CD8-positive, alpha-beta memory T cell (primary cell): ENCODE measurements around the gene PALLD. TPM values are rescaled to one million over a fixed set of nuclear protein-coding genes. Genes with fewer than 3 reads are reported as not detected.

Source experiments
- CTCF ChIA-PET: fragments of 350-600 bp; sonication (Branson Sonifier 250); formaldehyde crosslinking; loops from one replicate; lab custom pipeline; 2021; ENCODE audit warnings: antibody characterized with exemption; lab: Charles Lee
- POLR2A ChIA-PET: fragments of 350-600 bp; sonication (Branson Sonifier 250); formaldehyde crosslinking; loops from one replicate; lab custom pipeline; 2021; ENCODE audit warnings: antibody characterized with exemption; lab: Charles Lee
- DNase-seq, 5 donors: peaks; one replicate each; pipeline versions ENCODE4 v3.0.0 to v3.0.0-alpha.2; 2020 to 2022; ENCODE audit warnings: mixed read lengths in 1 of 5
- H3K27ac ChIP-seq: one replicate; pipeline ENCODE4 v1.7.0; 2013; ENCODE audit warnings: low read depth, mild to moderate bottlenecking, low read length, moderate library complexity
- H3K27me3 ChIP-seq: 2 replicates; pipeline ENCODE4 v1.7.0; 2013; ENCODE audit warnings: low read length, mild to moderate bottlenecking; ENCODE audit not compliant: insufficient read depth, poor library complexity, severe bottlenecking
- H3K36me3 ChIP-seq: 2 replicates; pipeline ENCODE4 v1.7.0; 2013; ENCODE audit warnings: mild to moderate bottlenecking, low read length, moderate library complexity; ENCODE audit not compliant: insufficient read depth
- H3K4me1 ChIP-seq: 2 replicates; pipeline ENCODE4 v1.7.0; 2013; ENCODE audit warnings: mild to moderate bottlenecking, low read length, moderate library complexity; ENCODE audit not compliant: insufficient read depth
- H3K4me3 ChIP-seq: 2 replicates; pipeline ENCODE4 v1.7.0; 2013; ENCODE audit warnings: mild to moderate bottlenecking, low read length
- H3K9me3 ChIP-seq: 2 replicates; pipeline ENCODE4 v1.7.0; 2013; ENCODE audit warnings: mild to moderate bottlenecking, low read length
- H3K27ac Mint-ChIP-seq, 8 donors: one replicate each; pipeline ENCODE4 v1.8.0; 2020 to 2021; ENCODE audit warnings: mixed read lengths in 8 of 8, mild to moderate bottlenecking in 6 of 8, inconsistent platforms in 3 of 8, moderate library complexity in 3 of 8
- H3K27me3 Mint-ChIP-seq, 2 donors: one replicate each; pipeline ENCODE4 v1.8.0; 2020 to 2021; ENCODE audit warnings: mixed read lengths in 2 of 2, mild to moderate bottlenecking in 1 of 2, moderate library complexity in 1 of 2
- H3K36me3 Mint-ChIP-seq, 3 donors: one replicate each; pipeline ENCODE4 v1.8.0; 2020 to 2021; ENCODE audit warnings: mixed read lengths in 3 of 3, inconsistent platforms in 1 of 3, mild to moderate bottlenecking in 1 of 3
- H3K4me1 Mint-ChIP-seq, 3 donors: one replicate each; pipeline ENCODE4 v1.8.0; 2020 to 2021; ENCODE audit warnings: mixed read lengths in 3 of 3, inconsistent platforms in 1 of 3, mild to moderate bottlenecking in 1 of 3
- H3K4me3 Mint-ChIP-seq, 7 donors: one replicate each; pipeline ENCODE4 v1.8.0; 2020 to 2021; ENCODE audit warnings: mixed read lengths in 7 of 7, mild to moderate bottlenecking in 6 of 7, moderate library complexity in 4 of 7, inconsistent platforms in 2 of 7
- H3K9me3 Mint-ChIP-seq, 5 donors: one replicate each; pipeline ENCODE4 v1.8.0; 2020 to 2022; ENCODE audit warnings: mixed read lengths in 5 of 5, mild to moderate bottlenecking in 3 of 5, moderate library complexity in 2 of 5, inconsistent platforms in 1 of 5
- polyA plus RNA-seq: library from polyadenylated mRNA; unstranded; fragments of 300-500 nt; fragmentation: Illumina TruSeq; gene quantifications from one replicate; pipeline ENCODE4 v1.2.3, GENCODE V29; 2021
- total RNA-seq, 2 experiments: library from RNA; stranded (reverse); gene quantifications; one replicate each; pipeline ENCODE4 v1.2.3, GENCODE V29; 2021

PALLD gene
- total and polyA plus RNA-seq, 3 experiments from 2014 or later: 0.35 to 0.97 (median 0.47) TPM

- Mint-ChIP-seq H3K27ac (no peak overlapping the region), H3K27me3 (peaks cover 4 to 20% of the 10 kb centered on the region in 2 donors), H3K4me3 (no peak overlapping the region), H3K36me3 (no peaks in the 10 kb centered on the region), H3K9me3 (peaks cover 0 to 2% (median 0%) of the 10 kb centered on the region in 5 donors), H3K4me1 (peaks cover 1 to 9% (median 6%) of the 10 kb centered on the region in 3 donors)
- H3K9me3 ChIP-seq: no peaks in the 10 kb centered on the region
- H3K4me1 ChIP-seq: no peaks in the 10 kb centered on the region
- H3K36me3 ChIP-seq: no peaks in the 10 kb centered on the region
- no peaks in the 10 kb centered on the region for H3K27me3 ChIP-seq
- CTCF ChIA-PET: no interaction called here
- POLR2A ChIA-PET: no interaction called here
- H3K27ac ChIP-seq: no peak overlapping the region
- DNase-seq: no peak
- no peak overlapping the region for H3K4me3 ChIP-seq
Measured at GRCh38 chr4:168654104-168654847, 157.4 kb downstream of the PALLD start.

GRCh38 chr4:168654848-168655174, 158.0 kb downstream of the PALLD start:
- H3K36me3 Mint-ChIP-seq: no peaks in the 10 kb centered on the region
- H3K27ac ChIP-seq: no peak overlapping the region
- no peak overlapping the region for H3K4me3 ChIP-seq
- no peaks in the 10 kb centered on the region for H3K4me1 ChIP-seq
- ChIA-PET POLR2A (no interaction called here), CTCF (no interaction called here)
- peaks cover 4 to 16% of the 10 kb centered on the region in 2 donors for H3K27me3 Mint-ChIP-seq
- H3K36me3 ChIP-seq: no peaks in the 10 kb centered on the region
- no peaks in the 10 kb centered on the region for H3K27me3 ChIP-seq
- H3K4me3 Mint-ChIP-seq: no peak overlapping the region
- no peak for DNase-seq
- no peaks in the 10 kb centered on the region for H3K9me3 ChIP-seq
- peaks cover 0 to 2% (median 0%) of the 10 kb centered on the region in 5 donors for H3K9me3 Mint-ChIP-seq
- peaks cover 1 to 9% (median 6%) of the 10 kb centered on the region in 3 donors for H3K4me1 Mint-ChIP-seq
- H3K27ac Mint-ChIP-seq: no peak overlapping the region

- DNase-seq: no peak
- Mint-ChIP-seq H3K4me1 (peaks cover 1 to 9% (median 6%) of the 10 kb centered on the region in 3 donors), H3K4me3 (no peak overlapping the region), H3K27me3 (peaks cover 4 to 16% of the 10 kb centered on the region in 2 donors), H3K9me3 (peaks cover 0 to 2% (median 0%) of the 10 kb centered on the region in 5 donors), H3K36me3 (no peaks in the 10 kb centered on the region), H3K27ac (no peak overlapping the region)
- H3K4me3 ChIP-seq: no peak overlapping the region
- no peaks in the 10 kb centered on the region for H3K27me3 ChIP-seq
- CTCF ChIA-PET: no interaction called here
- H3K4me1 ChIP-seq: no peaks in the 10 kb centered on the region
- H3K36me3 ChIP-seq: no peaks in the 10 kb centered on the region
- no peaks in the 10 kb centered on the region for H3K9me3 ChIP-seq
- POLR2A ChIA-PET: no interaction called here
- H3K27ac ChIP-seq: no peak overlapping the region
Measured at GRCh38 chr4:168655182-168655581, 158.3 kb downstream of the PALLD start.

- Histone ChIP-seq H3K4me1 (no peaks in the 10 kb centered on the region), H3K4me3 (no peak overlapping the region), H3K27ac (no peak overlapping the region), H3K27me3 (no peaks in the 10 kb centered on the region), H3K36me3 (no peaks in the 10 kb centered on the region), H3K9me3 (no peaks in the 10 kb centered on the region)
- CTCF ChIA-PET: no interaction called here
- no peaks in the 10 kb centered on the region for H3K36me3 Mint-ChIP-seq
- no peak overlapping the region for H3K4me3 Mint-ChIP-seq
- peaks cover 1 to 9% (median 6%) of the 10 kb centered on the region in 3 donors for H3K4me1 Mint-ChIP-seq
- POLR2A ChIA-PET: no interaction called here
- peaks cover 0 to 2% (median 0%) of the 10 kb centered on the region in 5 donors for H3K9me3 Mint-ChIP-seq
- H3K27ac Mint-ChIP-seq: no peak overlapping the region
- peaks cover 4 to 13% of the 10 kb centered on the region in 2 donors for H3K27me3 Mint-ChIP-seq
- DNase-seq: no peak
Measured at GRCh38 chr4:168656055-168656660, 159.3 kb downstream of the PALLD start.

DNA sequence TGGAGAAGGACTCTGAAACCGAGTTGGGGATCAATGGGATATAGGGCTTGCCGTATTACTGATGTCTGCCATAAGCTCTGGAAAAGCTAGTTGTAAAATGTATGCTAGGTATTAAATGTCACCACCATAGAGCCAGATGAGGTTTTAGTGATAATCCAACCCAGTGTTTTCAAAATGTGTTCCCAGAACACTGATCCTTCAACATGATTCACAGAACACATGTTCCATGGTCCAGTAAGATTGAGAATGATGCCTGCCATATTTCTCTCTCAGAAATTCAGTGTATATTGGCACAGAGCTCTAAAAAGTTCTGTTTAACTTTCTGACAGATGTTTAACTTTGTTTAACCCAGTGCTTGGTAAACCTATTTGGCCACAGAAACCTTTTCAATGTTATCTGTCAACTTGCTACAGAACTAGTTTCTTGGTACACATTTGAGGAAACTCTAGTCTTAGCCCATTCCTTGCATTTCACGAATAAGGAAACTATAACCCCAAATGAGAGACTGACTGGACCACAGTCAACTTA, 160.2 kb downstream of the PALLD start:
- ChIA-PET CTCF (no interaction called here), POLR2A (no interaction called here)

GRCh38 chr4:168658751-168659150, 161.9 kb downstream of the PALLD start:
- no peaks in the 10 kb centered on the region for H3K4me1 ChIP-seq
- no peak overlapping the region for H3K4me3 Mint-ChIP-seq
- H3K36me3 Mint-ChIP-seq: no peaks in the 10 kb centered on the region
- no peak overlapping the region for H3K4me3 ChIP-seq
- CTCF ChIA-PET: no interaction called here
- POLR2A ChIA-PET: no interaction called here
- H3K27ac ChIP-seq: no peak overlapping the region
- peaks cover 3 to 6% of the 10 kb centered on the region in 2 donors for H3K27me3 Mint-ChIP-seq
- H3K27ac Mint-ChIP-seq: no peak overlapping the region
- no peaks in the 10 kb centered on the region for H3K36me3 ChIP-seq
- DNase-seq: no peak
- H3K9me3 Mint-ChIP-seq: no peaks in the 10 kb centered on the region
- H3K9me3 ChIP-seq: no peaks in the 10 kb centered on the region
- peaks cover 1 to 9% (median 6%) of the 10 kb centered on the region in 3 donors for H3K4me1 Mint-ChIP-seq
- no peaks in the 10 kb centered on the region for H3K27me3 ChIP-seq

More for the DNA sequence above, 160.2 kb downstream of the PALLD start:
- Histone ChIP-seq H3K27ac (no peak overlapping the region), H3K4me3 (no peak overlapping the region), H3K36me3 (no peaks in the 10 kb centered on the region), H3K27me3 (no peaks in the 10 kb centered on the region), H3K4me1 (no peaks in the 10 kb centered on the region), H3K9me3 (no peaks in the 10 kb centered on the region)
- Mint-ChIP-seq H3K27me3 (peaks cover 2 to 13% of the 10 kb centered on the region in 2 donors), H3K4me3 (no peak overlapping the region), H3K9me3 (peaks cover 0 to 2% (median 0%) of the 10 kb centered on the region in 5 donors), H3K36me3 (no peaks in the 10 kb centered on the region), H3K27ac (no peak overlapping the region), H3K4me1 (peaks cover 1 to 9% (median 6%) of the 10 kb centered on the region in 3 donors)
- no peak for DNase-seq

GRCh38 chr4:168659741-168660465, 163.1 kb downstream of the PALLD start:
- Mint-ChIP-seq H3K9me3 (no peaks in the 10 kb centered on the region), H3K4me1 (peaks cover 1 to 5% (median 4%) of the 10 kb centered on the region in 3 donors), H3K27ac (no peak overlapping the region), H3K36me3 (no peaks in the 10 kb centered on the region), H3K4me3 (no peak overlapping the region), H3K27me3 (peaks cover 3 to 6% of the 10 kb centered on the region in 2 donors)
- Histone ChIP-seq H3K27ac (no peak overlapping the region), H3K4me3 (no peak overlapping the region), H3K9me3 (no peaks in the 10 kb centered on the region), H3K36me3 (no peaks in the 10 kb centered on the region), H3K27me3 (no peaks in the 10 kb centered on the region), H3K4me1 (no peaks in the 10 kb centered on the region)
- ChIA-PET CTCF (no interaction called here), POLR2A (no interaction called here)
- no peak for DNase-seq
